Measurements from ENCODE around the gene MYPOP.
A peak's percentile ranks its signal among the peaks of the same experiment; 100 is the strongest.

MYPOP gene

GRCh38 chr19:45885556-45886426, 16.6 kb downstream of the MYPOP start, which contains the start of gene IRF2BP1:
Gene IRF2BP1 (minus strand): TSS chr19:45886141. CDS start chr19:45885774, 367 bp downstream.
- no peaks in the 10 kb centered on the region for H3K36me3 ChIP-seq (ENCODE audit: insufficient read depth, low read length)
- peak within 1 kb of the TSS; percentile 79 for H3K4me3 ChIP-seq (ENCODE audit: low read depth, low read length, poor library complexity, severe bottlenecking)
- no peaks in the 10 kb centered on the region for H3K79me2 ChIP-seq (ENCODE audit: insufficient read depth, low read length)
- no peaks in the 10 kb centered on the region for H3K9me3 ChIP-seq (ENCODE audit: low read length)
- H2AFZ ChIP-seq (ENCODE audit: low read length) = no peak within 1 kb of the TSS
- H3K4me1 ChIP-seq (ENCODE audit: insufficient read depth, low read length, severe bottlenecking) = peaks cover 39% of the 10 kb centered on the region
- H3F3A ChIP-seq (ENCODE audit: insufficient read depth, low read length) = no peaks in the 10 kb centered on the region
- H3K27ac ChIP-seq (ENCODE audit: low read depth, low read length, poor library complexity, severe bottlenecking) = peak within 1 kb of the TSS; percentile 82
- no peaks in the 10 kb centered on the region for H4K20me1 ChIP-seq (ENCODE audit: insufficient read depth, low read length)
- H3K9ac ChIP-seq (ENCODE audit: low read length) = peak within 1 kb of the TSS; percentile 87
- TF ChIP-seq, protein P1, sequence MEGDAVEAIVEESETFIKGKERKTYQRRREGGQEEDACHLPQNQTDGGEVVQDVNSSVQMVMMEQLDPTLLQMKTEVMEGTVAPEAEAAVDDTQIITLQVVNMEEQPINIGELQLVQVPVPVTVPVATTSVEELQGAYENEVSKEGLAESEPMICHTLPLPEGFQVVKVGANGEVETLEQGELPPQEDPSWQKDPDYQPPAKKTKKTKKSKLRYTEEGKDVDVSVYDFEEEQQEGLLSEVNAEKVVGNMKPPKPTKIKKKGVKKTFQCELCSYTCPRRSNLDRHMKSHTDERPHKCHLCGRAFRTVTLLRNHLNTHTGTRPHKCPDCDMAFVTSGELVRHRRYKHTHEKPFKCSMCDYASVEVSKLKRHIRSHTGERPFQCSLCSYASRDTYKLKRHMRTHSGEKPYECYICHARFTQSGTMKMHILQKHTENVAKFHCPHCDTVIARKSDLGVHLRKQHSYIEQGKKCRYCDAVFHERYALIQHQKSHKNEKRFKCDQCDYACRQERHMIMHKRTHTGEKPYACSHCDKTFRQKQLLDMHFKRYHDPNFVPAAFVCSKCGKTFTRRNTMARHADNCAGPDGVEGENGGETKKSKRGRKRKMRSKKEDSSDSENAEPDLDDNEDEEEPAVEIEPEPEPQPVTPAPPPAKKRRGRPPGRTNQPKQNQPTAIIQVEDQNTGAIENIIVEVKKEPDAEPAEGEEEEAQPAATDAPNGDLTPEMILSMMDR (IDR thresholded peaks at IDR 0.05; ENCODE audit: low read length) = no peak
- TF ChIP-seq EZH2 (IDR thresholded peaks at IDR 0.05; ENCODE audit: borderline replicate concordance, low read length) = no peak
- no peaks in the 10 kb centered on the region for H3K27me3 ChIP-seq (ENCODE audit: insufficient read depth, low read length)
- H3K4me2 ChIP-seq (ENCODE audit: low read length) = peak within 1 kb of the TSS; percentile 94
- H3K9me2 ChIP-seq (ENCODE audit: low read depth, low read length) = no peaks in the 10 kb centered on the region

DNA sequence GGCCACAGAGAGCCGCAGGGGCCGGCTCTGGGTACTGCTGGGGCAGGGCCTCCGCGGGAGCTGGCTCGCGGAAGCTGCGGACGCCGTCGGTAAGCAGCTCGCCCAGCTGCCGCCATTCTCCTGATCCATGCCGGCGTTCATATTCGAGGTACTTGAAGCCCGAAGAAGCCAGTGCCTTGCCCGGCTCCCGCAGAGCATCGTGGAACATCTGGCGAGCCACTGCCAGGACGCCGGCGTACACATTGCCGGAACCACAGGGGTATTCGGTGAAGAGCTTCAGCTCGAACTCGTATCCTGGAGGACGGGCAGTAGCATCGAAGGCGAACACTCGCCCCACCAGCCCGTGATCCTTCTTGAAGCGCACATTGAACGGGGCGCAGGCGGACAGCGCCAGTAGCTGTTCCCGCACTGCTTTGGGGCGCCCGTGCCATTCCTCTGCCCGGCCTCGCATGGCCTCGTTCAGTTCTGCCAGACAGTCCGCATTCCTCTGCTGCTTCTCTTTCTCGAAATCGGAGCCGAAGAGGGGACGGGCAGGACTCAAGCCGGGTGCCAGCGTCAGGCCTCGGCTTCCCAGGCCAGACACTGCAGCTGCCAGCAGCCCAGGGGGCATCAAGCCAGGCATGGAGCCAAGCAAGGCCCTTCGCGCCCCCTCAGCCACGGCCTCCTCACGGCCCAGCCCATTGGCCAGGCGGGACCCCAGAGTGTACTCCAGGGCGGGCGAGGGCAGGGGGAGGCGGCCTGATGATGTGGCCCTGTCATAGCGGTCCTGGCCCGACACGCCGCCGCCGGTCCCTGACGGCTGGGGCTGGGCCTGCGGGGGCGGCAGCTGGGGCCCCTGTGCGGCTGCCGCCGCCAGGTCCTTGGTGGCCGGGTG, 17.5 kb downstream of the MYPOP start:
- H3K27ac ChIP-seq (ENCODE audit: low read depth, low read length, poor library complexity, severe bottlenecking) = peak overlapping the region; percentile 15
- no peak overlapping the region for H2AFZ ChIP-seq (ENCODE audit: low read length)
- H3K79me2 ChIP-seq (ENCODE audit: insufficient read depth, low read length) = no peaks in the 10 kb centered on the region

More for the DNA sequence above, 17.5 kb downstream of the MYPOP start:
- peak overlapping the region; percentile 94 for H3K4me2 ChIP-seq (ENCODE audit: low read length)
- peak overlapping the region; percentile 87 for H3K9ac ChIP-seq (ENCODE audit: low read length)
- no peaks in the 10 kb centered on the region for H3K9me2 ChIP-seq (ENCODE audit: low read depth, low read length)
- TF ChIP-seq, protein P1 (IDR thresholded peaks at IDR 0.05; ENCODE audit: low read length) = no peak
- no peak for TF ChIP-seq EZH2 (IDR thresholded peaks at IDR 0.05; ENCODE audit: borderline replicate concordance, low read length)
- H3K36me3 ChIP-seq (ENCODE audit: insufficient read depth, low read length) = no peaks in the 10 kb centered on the region
- H4K20me1 ChIP-seq (ENCODE audit: insufficient read depth, low read length) = no peaks in the 10 kb centered on the region
- H3K9me3 ChIP-seq (ENCODE audit: low read length) = no peaks in the 10 kb centered on the region
- H3K4me1 ChIP-seq (ENCODE audit: insufficient read depth, low read length, severe bottlenecking) = peaks cover 39% of the 10 kb centered on the region
- H3K27me3 ChIP-seq (ENCODE audit: insufficient read depth, low read length) = no peaks in the 10 kb centered on the region
- H3K4me3 ChIP-seq (ENCODE audit: low read depth, low read length, poor library complexity, severe bottlenecking) = peak overlapping the region; percentile 79
- no peaks in the 10 kb centered on the region for H3F3A ChIP-seq (ENCODE audit: insufficient read depth, low read length)

Measured in OCI-LY1 (cell line).